GM19238 (cell line): ENCODE results near the gene MRGPRF.

Experiments
- DNase-seq: peaks from one replicate; pipeline ENCODE4 v3.0.0; 2011; ENCODE audit warnings: low spot score; ENCODE audit not compliant: insufficient read length

MRGPRF gene

DNA sequence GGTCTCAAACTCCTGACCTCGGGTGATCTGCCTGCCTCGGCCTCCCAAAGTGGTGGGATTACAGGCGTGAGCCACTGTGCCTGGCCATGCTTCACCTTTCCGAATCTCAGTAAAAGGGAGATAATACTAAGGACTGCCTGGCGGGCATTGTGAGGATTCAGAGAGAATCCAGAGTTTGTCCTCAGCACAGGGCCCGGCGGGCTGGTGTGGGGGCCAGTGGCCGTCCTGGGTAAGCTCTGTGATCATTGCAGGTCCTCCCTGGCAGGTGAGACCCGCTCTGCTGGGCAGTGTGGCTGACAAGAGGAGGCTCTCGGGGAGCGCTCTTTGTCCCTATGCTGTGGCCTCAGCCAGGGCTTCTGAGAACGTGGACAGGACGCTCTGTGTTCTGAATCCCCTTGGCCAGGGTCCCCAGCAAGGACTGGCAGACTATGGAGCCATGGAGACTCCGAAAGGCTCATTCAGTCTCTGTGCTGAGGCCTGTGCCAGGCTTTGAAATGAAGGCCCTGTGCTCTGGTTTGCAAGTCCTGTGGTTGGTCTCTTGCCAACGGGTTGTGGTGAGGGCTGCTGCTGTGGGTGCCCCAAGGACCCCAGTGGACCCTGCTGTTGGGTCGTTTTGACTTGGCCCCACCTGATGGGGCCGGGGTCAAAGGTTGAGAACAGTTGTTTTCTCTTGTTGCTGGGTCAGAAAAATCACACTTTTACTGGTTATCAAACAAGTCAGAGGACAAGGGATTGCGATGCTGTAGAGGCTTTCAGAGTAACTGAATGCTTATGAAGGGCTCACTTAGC is 37.7 kb upstream of the MRGPRF start:
- no peak for DNase-seq

DNA sequence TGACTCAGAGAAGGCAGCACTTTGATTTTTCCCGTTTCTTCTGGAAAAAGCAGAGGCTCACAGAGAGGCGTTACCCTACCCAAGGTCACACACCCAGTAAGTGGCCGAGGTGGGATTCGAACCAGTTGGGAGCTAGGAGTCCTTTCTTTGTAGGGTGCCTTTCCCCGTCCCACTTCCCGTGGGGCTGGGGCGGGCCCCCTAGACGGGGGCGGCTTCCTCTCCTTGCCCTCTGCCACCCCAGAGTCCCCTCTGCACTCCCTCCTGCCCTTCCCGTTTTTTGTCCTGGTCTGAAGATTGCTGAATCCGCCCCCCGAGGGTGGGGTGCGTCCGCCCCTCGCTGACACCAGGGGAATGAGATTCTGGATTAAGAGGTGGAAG is 36.4 kb upstream of the MRGPRF start:
- DNase-seq: peak; percentile 46

DNA sequence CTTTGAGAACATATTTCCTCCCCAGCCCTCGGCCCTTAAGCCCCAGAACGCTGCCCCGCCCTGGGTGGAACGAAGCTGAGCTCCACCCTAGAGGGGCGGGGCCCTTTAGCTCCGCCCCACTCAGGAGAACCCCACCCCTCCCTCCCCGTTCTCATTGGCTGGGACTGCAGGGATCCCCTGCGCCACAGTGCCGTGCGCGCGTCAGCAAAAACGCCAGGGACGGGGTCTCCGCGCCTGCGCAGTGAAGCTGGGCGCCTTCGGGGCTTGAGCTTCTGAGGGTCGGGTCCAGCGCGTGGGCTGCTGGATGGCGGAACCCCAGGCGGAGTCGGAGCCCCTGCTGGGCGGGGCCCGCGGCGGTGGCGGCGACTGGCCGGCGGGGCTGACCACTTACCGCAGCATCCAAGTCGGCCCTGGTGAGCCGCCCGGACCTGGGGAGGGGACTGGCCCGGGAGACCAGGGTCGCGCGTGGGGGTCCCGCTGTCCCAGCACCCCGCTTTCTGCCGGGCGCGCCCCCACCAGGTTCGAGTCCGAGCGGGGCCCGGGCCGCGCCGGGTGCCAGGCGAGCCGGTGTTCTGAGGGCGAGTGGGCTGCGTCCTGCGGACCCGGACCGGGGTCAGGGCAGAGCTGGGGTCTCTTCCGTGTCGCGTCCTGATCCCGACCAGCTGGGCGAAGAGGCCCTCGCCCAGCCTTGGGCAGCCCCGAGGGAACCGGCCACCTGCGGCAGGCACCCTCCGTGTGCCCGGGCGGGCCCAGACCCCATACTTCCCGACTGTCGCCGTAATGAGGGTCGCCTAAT is 35.8 kb upstream of the MRGPRF start, which contains the start of gene TPCN2:
TPCN2 (plus strand) TSS at position 239 of the 796 bp plus-strand sequence; CDS start at position 305, 66 bp downstream.
- peak; percentile 97 for DNase-seq

DNA sequence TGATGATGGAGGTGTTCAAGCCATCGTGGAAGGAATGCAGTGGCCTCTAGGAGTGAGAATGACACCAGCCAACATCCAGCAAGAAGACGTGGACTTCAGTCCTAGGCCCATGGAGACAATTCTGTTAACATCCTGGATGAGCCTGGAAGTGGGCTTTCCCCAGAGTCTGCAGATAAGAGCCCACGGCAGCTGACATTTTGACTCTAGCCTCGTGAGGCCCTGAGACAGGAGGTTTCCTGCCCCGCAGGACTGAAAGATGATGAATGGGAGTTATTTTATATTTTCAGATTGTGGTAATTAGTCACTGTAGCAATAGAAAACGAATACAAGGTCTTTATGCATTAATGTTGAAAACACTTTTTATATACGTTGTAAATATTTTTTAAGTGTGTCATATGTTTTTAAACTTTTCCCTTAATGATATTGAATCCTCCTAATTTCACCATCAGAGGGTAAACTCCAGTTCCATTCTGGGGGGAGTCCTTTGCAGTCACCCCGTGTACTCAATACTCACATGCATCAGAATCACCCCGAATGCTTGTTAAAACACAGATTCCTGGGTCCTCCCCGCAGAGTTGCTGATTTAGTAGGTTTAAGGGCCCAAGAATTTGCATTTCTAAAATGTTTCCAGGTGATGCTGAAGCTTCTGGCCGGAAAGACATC is 35.1 kb upstream of the MRGPRF start:
- DNase-seq: no peak

DNA sequence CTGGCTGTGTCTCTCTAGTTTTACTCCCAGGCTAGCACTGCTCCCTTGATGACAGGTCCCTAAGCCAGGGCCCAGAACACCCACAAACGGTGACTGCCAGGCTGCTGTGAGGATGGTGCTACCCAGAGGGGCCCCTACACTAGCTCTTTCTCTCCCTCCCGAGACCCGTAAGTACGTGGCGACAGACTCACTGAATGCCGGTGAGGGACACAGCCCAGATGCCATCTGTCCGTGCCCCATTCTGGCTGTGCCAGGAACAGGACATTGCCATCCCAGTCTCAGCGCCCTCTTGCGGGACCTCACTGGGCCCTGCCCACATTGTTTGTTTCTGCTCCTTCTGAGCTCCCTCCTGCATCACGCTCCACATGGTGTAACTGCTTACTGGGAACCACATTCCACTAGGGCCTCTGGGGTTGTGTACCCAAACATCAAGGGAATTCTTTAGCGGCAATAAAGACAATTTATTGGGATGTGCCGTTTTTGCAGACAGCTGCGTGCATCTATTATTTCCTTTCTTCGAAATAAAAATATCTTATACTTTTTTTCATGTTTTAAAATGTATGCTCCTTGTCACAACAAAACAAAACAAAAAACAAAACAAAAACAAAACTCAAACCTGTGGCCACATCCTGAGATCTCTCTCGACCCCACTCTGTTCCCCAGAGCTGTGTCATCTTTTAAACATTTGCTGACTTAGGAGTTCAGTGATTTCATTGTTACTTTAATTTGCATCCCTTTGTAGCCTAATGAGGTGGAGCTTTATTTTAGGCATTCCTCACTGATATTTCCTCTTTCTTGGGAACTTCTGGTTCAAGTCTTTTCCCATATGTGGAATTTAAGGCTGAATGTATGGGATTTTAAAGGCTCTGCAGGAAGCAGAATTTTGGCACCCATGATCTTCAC is 31.3 kb upstream of the MRGPRF start:
- DNase-seq: no peak

DNA sequence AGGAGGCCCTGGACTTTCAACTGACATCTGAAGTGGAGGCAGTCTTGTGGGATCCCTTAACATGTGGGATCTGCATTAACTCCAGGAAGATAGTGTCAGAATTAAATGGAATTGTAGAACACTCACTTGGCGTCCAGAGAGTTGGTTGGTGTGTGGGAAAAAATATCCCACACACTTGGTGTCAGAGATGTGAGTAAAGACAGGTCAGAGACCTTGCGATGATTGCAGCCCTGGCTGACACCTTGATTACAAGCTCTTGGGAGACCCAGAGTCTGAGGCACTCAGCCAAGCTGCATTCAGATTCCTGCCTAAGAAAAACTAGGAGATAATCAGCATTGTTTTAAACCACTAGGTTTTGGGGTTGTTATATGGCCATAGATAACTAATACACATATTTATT is 28.5 kb upstream of the MRGPRF start:
- DNase-seq: no peak

DNA sequence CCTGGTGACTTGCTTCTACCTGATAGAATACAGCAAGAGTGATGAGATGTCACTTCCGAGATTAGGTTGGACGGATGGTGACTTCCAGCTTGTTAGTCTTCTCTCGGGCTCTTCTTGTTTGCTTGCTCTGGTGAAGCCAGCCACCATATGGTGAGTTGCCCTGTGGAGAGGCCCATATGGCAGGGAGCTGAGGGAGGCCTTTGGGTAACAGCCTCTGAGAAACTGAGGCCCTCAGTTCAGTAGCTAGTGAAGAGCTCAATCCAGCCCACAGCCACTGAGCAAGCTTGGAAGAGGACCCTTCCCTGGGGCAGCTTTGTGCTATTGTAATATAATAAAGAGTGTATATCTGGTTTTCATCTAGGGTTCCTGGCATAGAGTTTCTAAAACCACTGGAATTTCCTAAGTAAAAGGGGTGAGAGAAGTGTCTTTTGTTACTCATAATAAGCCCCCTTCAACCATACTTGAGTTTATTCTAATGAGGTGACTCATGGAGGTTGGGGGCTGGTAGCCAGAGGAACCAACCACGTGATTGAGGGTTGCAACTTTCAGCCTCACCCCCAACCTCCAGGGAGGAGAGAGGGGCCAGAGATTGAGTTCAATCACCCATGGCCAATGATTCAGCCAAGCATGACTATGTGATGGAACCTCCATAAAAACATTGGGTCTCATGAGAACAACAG is 27.7 kb upstream of the MRGPRF start:
- no peak for DNase-seq

DNA sequence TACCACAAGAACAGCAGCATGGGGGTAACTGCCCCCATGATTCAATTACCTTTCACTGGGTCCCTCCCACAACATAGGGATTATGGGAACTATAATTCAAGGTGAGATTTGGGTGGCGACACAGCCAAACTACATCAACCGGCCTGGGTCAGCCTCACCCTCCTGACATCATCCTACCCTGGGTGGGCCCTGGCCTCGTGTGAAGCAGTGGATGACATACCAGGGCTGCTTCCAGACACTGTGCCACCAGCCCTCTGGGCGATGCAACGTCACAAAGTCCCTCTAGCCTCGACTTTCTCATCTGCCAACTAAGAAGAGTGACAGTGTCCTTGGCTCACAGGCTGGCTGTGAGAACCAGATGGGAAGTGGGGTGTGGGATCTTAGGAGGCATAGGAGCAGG is 27.0 kb upstream of the MRGPRF start:
- no peak for DNase-seq

DNA sequence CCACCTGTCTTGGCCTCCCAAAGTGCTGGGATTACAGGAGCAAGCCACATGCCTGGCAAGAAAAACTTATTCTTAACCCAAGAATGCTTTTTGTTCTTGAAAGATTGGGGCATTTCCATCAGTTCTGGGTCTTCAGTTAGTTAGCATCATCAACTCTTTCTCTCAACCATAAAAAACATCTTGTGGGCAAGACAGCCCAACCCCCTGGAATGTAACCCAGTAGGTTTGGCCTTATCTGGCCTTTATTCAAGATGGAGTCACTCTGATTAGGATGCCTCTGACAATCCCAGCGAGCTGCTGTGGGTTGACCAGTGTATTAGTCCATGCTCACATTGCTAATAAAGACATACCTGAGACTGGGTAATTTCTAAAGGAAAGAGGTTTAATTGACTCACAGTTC is 26.5 kb upstream of the MRGPRF start:
- no peak for DNase-seq

DNA sequence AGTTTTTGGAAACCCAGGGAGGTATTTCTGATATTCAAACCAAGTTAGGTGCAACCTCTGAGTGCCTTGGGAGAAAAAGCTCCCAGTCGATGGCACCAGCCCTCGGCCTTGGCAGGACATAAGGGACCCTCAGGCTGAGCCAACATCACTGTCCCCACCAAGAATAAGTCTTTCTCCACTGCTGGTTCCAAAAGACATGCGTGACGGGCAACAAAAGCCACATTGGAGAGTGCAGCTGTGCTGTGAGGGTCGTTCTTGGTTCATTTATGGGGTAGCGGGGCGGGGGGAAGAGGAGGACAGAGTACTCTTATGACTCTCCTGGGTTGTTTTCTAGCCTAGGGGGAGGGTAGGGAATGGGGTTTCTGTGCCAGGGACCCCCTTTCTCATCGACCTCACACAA is 24.5 kb upstream of the MRGPRF start:
- DNase-seq: no peak

DNA sequence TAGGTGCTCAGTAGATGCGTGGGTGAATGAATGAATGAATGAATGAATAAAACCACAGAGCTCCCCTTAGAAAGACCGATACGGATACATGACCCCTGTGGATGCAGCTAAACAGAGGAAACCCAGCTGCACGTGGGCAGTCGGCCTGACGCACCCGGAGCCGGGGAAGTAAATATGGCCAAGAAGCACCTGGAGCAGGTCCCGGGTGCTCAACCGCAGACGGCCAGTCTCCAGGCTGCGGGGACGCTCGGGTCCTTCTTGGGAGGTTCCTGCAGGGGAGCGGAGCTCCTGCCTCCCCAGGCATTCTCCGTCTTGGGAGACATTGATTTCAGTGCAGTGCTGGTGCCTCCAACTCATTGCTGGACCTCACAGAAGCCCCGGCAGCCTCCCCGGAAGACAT is 24.0 kb upstream of the MRGPRF start:
- DNase-seq: no peak

DNA sequence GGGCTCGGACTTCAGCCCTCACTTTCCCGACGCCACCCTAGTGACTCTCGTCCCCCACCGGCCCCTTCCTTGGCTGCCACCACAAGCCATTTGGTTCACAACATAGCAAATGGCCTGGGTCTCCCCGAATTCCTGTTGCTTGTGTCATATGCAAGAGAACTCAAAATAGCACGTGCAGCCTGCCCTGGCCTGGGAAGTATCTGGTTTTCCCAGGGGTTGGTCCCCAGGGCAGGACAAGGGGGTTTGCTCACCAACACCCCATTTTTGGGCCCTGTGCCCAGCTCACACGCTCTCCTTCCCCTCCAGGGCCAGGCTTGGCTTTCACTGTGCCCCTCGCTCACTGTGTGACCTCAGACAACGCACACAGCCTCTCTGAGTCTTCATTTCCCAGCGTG is 22.9 kb upstream of the MRGPRF start:
- no peak for DNase-seq

DNA sequence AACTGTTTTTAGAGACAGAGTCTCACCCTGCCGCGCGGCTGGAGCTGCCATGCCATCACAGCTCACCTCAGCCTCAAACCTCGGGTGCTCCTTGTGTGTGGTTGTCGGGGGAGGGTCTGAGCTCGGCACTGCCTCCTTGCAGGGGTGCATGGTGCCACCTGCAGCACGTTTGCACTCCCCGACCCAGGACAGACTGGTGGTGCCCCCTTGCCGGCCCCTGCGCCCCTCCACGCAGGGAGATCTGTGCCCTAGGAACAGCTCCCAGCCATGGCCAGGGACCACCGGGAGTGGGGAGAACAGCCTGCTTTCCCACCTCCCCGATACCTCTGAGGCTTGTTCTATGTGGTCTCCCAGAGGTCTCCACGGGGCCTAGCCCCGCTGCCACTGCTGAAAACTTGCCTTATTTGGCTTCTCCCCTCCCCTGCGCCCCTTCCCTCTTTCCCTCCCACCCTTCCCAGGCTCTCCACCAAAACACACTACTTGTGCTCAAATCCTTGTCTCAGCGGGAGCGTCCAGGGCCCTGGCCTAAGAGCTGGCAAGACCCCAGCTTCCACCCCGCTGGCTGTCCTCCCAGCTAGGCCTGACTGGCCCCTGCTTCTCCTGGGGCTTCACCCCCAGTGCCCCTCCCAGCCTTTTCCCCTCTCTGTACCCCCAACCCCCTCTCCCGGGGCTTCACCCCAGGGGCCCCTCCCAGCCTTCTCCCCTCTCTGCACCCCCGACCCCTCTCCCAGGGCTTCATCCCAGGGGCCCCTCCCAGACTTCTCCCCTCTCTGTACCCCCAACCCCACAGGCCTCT is 22.3 kb upstream of the MRGPRF start:
- no peak for DNase-seq

DNA sequence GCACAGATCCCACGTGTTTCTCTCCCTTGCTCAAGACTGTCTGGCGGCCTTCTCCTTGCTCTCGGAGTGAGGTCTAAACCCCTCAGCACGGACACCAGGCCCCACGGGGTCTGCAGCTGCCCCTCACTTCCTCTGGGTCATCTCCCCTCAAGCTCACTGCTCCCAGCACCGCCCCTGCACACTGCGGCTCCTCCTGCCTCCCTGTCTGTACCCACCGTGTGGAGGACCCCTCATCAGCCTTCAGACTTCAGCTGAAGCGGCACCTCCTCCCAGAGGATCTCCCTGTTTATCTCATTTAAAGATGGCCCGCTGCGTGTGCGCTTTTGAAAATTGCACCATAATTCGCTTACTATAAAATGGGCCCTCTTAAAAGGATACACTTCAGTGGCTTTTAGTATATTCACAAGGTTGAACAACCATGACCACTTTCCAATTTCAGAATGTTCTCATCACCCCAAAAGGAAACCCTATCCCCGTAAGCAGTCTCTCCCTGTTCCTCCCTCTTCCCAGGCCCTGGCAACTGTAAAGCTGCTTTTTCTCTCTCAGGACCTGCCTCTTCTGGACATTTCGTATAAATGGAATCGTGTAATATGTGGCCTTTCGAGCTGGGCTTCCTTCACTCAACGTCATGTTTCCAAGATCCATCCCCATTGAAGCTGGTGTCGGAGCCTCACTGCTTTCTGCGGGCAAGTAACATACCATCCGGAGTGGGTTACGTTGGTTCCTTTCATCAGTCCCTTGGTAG is 21.2 kb upstream of the MRGPRF start:
- DNase-seq: no peak

DNA sequence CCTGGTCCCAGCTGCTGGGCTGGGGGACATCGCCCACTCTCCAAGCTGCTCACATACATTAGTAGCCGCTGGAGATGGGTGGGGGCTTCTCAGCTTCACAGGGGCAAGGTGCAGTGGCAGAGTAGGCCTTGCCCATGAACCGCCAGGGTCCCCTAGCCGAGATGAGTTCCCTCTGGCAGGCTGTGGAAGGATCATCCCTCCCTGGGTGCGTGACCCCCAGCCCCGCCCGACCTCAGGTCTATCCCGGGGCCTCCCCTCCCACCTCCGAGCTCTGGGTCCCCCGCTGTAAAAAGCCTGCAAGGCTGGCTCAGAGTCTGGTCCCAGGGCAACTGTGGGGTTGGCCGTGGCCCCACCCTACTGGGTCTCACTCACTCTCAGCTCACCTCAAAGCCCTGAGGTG is 20.4 kb upstream of the MRGPRF start:
- DNase-seq: no peak

DNA sequence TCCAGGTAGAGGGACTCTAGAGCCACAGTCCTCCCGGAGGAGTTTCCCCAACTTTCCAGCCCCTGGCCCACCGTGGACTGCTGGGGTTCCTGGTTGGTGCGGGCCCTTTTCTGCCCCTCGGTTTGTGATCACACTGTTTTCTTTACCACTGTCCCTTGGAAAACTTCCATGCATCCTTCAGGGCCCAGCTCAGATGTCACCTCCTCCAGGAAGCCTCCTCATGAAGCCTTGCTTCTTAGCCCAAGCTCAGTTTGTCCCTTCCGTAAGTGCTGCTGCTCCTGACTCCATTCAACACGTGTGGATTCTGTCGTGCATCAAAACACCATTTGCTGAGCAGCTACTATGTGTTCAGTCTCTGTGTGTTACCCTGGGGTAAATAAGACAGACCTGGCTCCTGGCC is 19.8 kb upstream of the MRGPRF start:
- DNase-seq: no peak

DNA sequence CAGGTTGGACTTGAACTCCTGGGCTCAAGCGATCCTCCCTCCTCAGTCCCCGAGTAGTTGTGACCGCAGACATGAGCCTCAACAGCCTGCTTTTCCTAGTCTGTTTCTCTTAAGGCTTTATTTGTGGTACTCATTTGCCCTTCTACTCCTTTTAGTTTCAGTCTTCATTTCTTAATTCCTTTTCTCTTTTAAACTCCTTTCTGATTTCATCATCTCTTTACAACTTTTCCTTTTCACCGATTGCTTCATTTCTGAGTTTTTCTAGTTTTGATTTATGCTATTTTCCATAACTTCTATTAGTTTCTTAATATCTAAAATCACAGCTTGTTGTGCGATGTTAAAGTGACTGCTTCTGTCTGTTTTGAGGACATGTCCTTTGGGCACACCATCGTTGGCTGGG is 17.3 kb upstream of the MRGPRF start:
- no peak for DNase-seq

DNA sequence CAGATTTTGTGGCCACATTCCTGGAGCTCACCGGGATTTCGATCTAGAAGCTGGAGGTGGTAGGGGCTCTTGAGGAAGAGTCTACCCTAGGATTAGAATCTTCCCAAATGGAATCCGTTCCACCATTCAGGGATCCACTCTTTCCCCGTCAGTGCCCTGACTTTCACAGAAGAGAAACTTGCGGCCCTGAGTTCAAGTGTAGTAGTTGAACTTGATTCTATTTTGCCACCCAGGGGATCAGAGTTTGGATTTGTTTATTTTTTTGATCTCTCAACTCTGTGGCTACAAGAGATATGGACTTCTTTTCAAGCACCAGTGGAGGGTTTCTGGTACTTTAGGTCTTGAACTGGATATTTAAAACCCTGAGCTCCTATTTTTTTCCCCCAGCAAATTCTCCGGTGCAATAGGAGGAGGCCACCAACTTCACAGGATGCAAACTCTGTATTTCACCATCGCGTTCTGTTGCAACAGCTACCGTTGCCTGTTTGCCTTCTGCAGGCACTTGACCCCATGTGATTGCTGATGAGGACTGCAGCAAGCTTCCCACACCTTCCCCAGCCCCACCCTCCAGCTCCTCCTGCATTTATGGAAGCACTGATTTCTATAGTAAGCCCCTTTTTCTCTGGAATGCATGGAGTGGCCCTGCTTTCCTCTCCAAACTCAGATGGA is 14.8 kb upstream of the MRGPRF start:
- no peak for DNase-seq

DNA sequence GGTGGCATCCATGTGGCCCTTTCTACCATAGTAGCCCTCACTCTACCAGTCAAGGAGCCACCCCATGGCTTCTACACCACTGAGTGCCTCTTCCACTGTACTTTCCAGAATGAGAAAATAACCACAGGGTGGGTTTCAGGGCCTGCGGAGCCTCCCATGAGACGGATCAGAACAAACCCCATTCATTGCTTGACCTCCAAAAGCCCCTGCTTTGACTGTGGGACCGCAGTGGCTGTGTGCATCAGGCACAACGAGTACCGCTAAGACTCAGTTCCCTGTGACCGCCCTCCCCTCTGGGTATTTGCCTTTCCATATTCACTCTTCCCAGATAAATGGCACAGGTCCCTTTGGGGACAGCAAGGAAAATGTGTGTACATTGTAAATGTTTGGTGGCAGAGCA is 11.5 kb upstream of the MRGPRF start:
- no peak for DNase-seq
